Measurements from ENCODE around the gene KCP. TPM values are rescaled to one million over a fixed set of nuclear protein-coding genes. Genes with fewer than 3 reads are reported as not detected.
"Not testable (repeated sequence)": the region's sequence is repeated elsewhere in the genome, so short reads cannot be mapped to it uniquely, and the experiment has no call there.

The KCP gene
- total RNA-seq, 1 experiment from 2014 or later, result 5.1 TPM

- in situ Hi-C loops (cut with HindIII; ENCODE audit: low pct_unique_long_range_greater_than_20kb, low sequenced_read_pairs); DNase-seq (ENCODE audit: low read depth): not testable (repeated sequence)
These were observed 2.4 kb upstream of the KCP start for GRCh38 chr7:128912709-128913495.

- DNase-seq (ENCODE audit: low read depth), result no peak
- in situ Hi-C loops (cut with HindIII; ENCODE audit: low pct_unique_long_range_greater_than_20kb, low sequenced_read_pairs), result no loop called here
These were observed 1.8 kb upstream of the KCP start for GRCh38 chr7:128912281-128912680.

- DNase-seq (ENCODE audit: low read depth), result peak; percentile 48
- in situ Hi-C loops (cut with HindIII; ENCODE audit: low pct_unique_long_range_greater_than_20kb, low sequenced_read_pairs), result no loop called here
These were observed 1.0 kb upstream of the KCP start for GRCh38 chr7:128911423-128912031.

GRCh38 chr7:128909625-128910568 is 612 bp downstream of the KCP start:
- in situ Hi-C loops (cut with HindIII; ENCODE audit: low pct_unique_long_range_greater_than_20kb, low sequenced_read_pairs), result no loop called here
- peak; percentile 86 for DNase-seq (ENCODE audit: low read depth)

- in situ Hi-C loops (cut with HindIII; ENCODE audit: low pct_unique_long_range_greater_than_20kb, low sequenced_read_pairs), result no loop called here
- DNase-seq (ENCODE audit: low read depth), result no peak
These were observed 1.5 kb downstream of the KCP start for GRCh38 chr7:128908750-128909624.

- no peak for DNase-seq (ENCODE audit: low read depth)
- in situ Hi-C loops (cut with HindIII; ENCODE audit: low pct_unique_long_range_greater_than_20kb, low sequenced_read_pairs), result no loop called here
These were observed 3.5 kb downstream of the KCP start for GRCh38 chr7:128906766-128907559.

GRCh38 chr7:128906001-128906765 is 4.3 kb downstream of the KCP start:
- in situ Hi-C loops (cut with HindIII; ENCODE audit: low pct_unique_long_range_greater_than_20kb, low sequenced_read_pairs), result no loop called here

GRCh38 chr7:128904381-128905197 is 5.9 kb downstream of the KCP start:
- in situ Hi-C loops (cut with HindIII; ENCODE audit: low pct_unique_long_range_greater_than_20kb, low sequenced_read_pairs), result no loop called here
- peak; percentile 44 for DNase-seq (ENCODE audit: low read depth)

More at GRCh38 chr7:128906001-128906765, 4.3 kb downstream of the KCP start:
- DNase-seq (ENCODE audit: low read depth), result no peak

- DNase-seq (ENCODE audit: low read depth), result peak; percentile 61
- in situ Hi-C loops (cut with HindIII; ENCODE audit: low pct_unique_long_range_greater_than_20kb, low sequenced_read_pairs), result no loop called here
These were observed 6.7 kb downstream of the KCP start for GRCh38 chr7:128903621-128904361.

- peak; percentile 94 for DNase-seq (ENCODE audit: low read depth)
- in situ Hi-C loops (cut with HindIII; ENCODE audit: low pct_unique_long_range_greater_than_20kb, low sequenced_read_pairs), result no loop called here
These were observed 7.5 kb downstream of the KCP start for GRCh38 chr7:128902761-128903585.

- no peak for DNase-seq (ENCODE audit: low read depth)
- in situ Hi-C loops (cut with HindIII; ENCODE audit: low pct_unique_long_range_greater_than_20kb, low sequenced_read_pairs), result no loop called here
These were observed 10.3 kb downstream of the KCP start for GRCh38 chr7:128900237-128900636.

GRCh38 chr7:128899392-128899791 is 11.1 kb downstream of the KCP start:
- in situ Hi-C loops (cut with HindIII; ENCODE audit: low pct_unique_long_range_greater_than_20kb, low sequenced_read_pairs), result no loop called here
- DNase-seq (ENCODE audit: low read depth), result no peak

- in situ Hi-C loops (cut with HindIII; ENCODE audit: low pct_unique_long_range_greater_than_20kb, low sequenced_read_pairs), result no loop called here
- no peak for DNase-seq (ENCODE audit: low read depth)
These were observed 15.2 kb downstream of the KCP start for GRCh38 chr7:128895320-128895719.

- no peak for DNase-seq (ENCODE audit: low read depth)
- in situ Hi-C loops (cut with HindIII; ENCODE audit: low pct_unique_long_range_greater_than_20kb, low sequenced_read_pairs), result no loop called here
These were observed 16.4 kb downstream of the KCP start for GRCh38 chr7:128894101-128894440.
